A549 (cell line): ENCODE measurements around the gene DCHS2. TPM values are rescaled to one million over a fixed set of nuclear protein-coding genes. Genes with fewer than 3 reads are reported as not detected.

Experiments
- ATAC-seq, 2 experiments: fragments of 200-7000 bp in 1 of 2; fragments of >200 bp in 1 of 2; cut with Nextera tagmentation in 1 of 2; cut with Tn5 transposase in 1 of 2; 3 replicates each; pipeline versions ENCODE4 v1.8.0 to v1.9.1; 2018 to 2020; ENCODE audit warnings: mild to moderate bottlenecking in 1 of 2, moderate library complexity in 1 of 2
- CTCF ChIA-PET: fragments of 300-600 bp; sonication (Branson Sonifier 250); formaldehyde crosslinking; extraction: SDS; loops from one replicate; lab custom pipeline; 2021; ENCODE audit warnings: antibody characterized with exemption, inconsistent platforms; lab: Yijun Ruan, JAX
- POLR2A ChIA-PET: fragments of 350-600 bp; formaldehyde crosslinking; extraction: SDS; loops from one replicate; lab custom pipeline; 2021; ENCODE audit warnings: antibody characterized with exemption, inconsistent platforms; lab: Yijun Ruan, JAX
- DNase-seq, 2 experiments: peaks; one replicate each; pipeline versions ENCODE4 v3.0.0 to v3.0.0-alpha.2; 2011 to 2016; ENCODE audit warnings: low read depth in 1 of 2, low spot score in 1 of 2
- FAIRE-seq: peaks from 2 replicates; lab custom pipeline; 2011; peaks lifted over from hg19 to GRCh38; lab: Jason Lieb, UNC
- H3K27ac ChIP-seq, 2 experiments: fragments of >200 bp; sonication (Bioruptor Twin); formaldehyde crosslinking; 3 replicates each; pipeline ENCODE4 v1.5.1; 2016 to 2017
- H3K4me1 ChIP-seq: fragments of >200 bp; sonication (Bioruptor Twin); formaldehyde crosslinking; 3 replicates; pipeline ENCODE4 v1.6.1; 2016
- H3K4me2 ChIP-seq: fragments of >200 bp; sonication (Bioruptor Twin); formaldehyde crosslinking; 3 replicates; pipeline ENCODE4 v1.6.1; 2016
- H3K4me3 ChIP-seq: fragments of >200 bp; sonication (Bioruptor Twin); formaldehyde crosslinking; 3 replicates; pipeline ENCODE4 v1.5.1; 2016
- H3K9me3 ChIP-seq: fragments of >200 bp; sonication (Bioruptor Twin); formaldehyde crosslinking; 3 replicates; pipeline ENCODE4 v1.6.1; 2016
- CBX8 ChIP-seq: fragments of 200-600 bp; sonication (generic); IDR thresholded peaks from 2 replicates; pipeline ENCODE4 v1.6.1; 2016
- CHD4 ChIP-seq: fragments of 200-600 bp; sonication (generic); IDR thresholded peaks from 2 replicates; pipeline ENCODE4 v1.6.1; 2016; ENCODE audit warnings: antibody characterized with exemption, mild to moderate bottlenecking, borderline replicate concordance
- CTCF ChIP-seq: fragments of >200 bp; sonication (Bioruptor Twin); formaldehyde crosslinking; IDR thresholded peaks from 3 replicates; pipeline ENCODE4 v1.5.1; 2016
- EP300 ChIP-seq, 2 experiments: fragments of >200 bp; sonication (Bioruptor Twin); formaldehyde crosslinking; IDR thresholded peaks; 2 replicates in 1 of 2; 3 replicates in 1 of 2; pipeline ENCODE4 v1.6.1; 2016 to 2017
- ESRRA ChIP-seq: fragments of 150-350 bp; IDR thresholded peaks from 2 replicates; pipeline ENCODE4 v1.6.1; 2014; ENCODE audit warnings: mild to moderate bottlenecking, low read length, borderline replicate concordance
- FOXS1 ChIP-seq: fragments of 250-450 bp; sonication (Bioruptor Pico); IDR thresholded peaks from 2 replicates; pipeline ENCODE4 v1.5.0; 2020; ENCODE audit warnings: mild to moderate bottlenecking, moderate library complexity
- HDAC2 ChIP-seq: fragments of 200-600 bp; sonication (generic); IDR thresholded peaks from 2 replicates; pipeline ENCODE4 v1.6.1; 2016
- HEYL ChIP-seq: fragments of 250-450 bp; sonication (Bioruptor Pico); IDR thresholded peaks from 2 replicates; pipeline ENCODE4 v1.8.0; 2021; ENCODE audit warnings: mild to moderate bottlenecking, moderate library complexity
- JUNB ChIP-seq: fragments of >200 bp; sonication (Bioruptor Twin); formaldehyde crosslinking; IDR thresholded peaks from 2 replicates; pipeline ENCODE4 v1.6.1; 2016
- KDM5A ChIP-seq: fragments of 200-600 bp; sonication (generic); IDR thresholded peaks from 2 replicates; pipeline ENCODE4 v1.6.1; 2016; ENCODE audit warnings: antibody characterized with exemption, mild to moderate bottlenecking
- MAZ ChIP-seq: fragments of 150-350 bp; IDR thresholded peaks from 2 replicates; pipeline ENCODE4 v1.6.1; 2014; ENCODE audit warnings: antibody characterized with exemption, low read depth, low read length, borderline replicate concordance
- NFE2L2 ChIP-seq: fragments of 150-350 bp; conservative IDR thresholded peaks from 2 replicates; pipeline ENCODE4 v1.6.1; 2014; ENCODE audit warnings: low read length
- NR3C1 ChIP-seq: fragments of >200 bp; sonication (Bioruptor Twin); formaldehyde crosslinking; IDR thresholded peaks from 3 replicates; pipeline ENCODE4 v1.6.1; 2017
- POLR2A ChIP-seq: IDR thresholded peaks from 2 replicates; pipeline ENCODE4 v1.6.1; 2012; ENCODE audit warnings: mild to moderate bottlenecking, low read length
- RAD21 ChIP-seq, 2 experiments: fragments of >200 bp in 1 of 2; sonication (Bioruptor Twin) in 1 of 2; formaldehyde crosslinking in 1 of 2; IDR thresholded peaks in 1 of 2; conservative IDR thresholded peaks in 1 of 2; 2 replicates in 1 of 2; 3 replicates in 1 of 2; pipeline ENCODE4 v1.6.1; 2012 to 2018; ENCODE audit warnings: inconsistent platforms in 1 of 2
- RCOR1 ChIP-seq: fragments of 150-350 bp; IDR thresholded peaks from 2 replicates; pipeline ENCODE4 v1.6.1; 2014; ENCODE audit warnings: antibody characterized with exemption, low read length, low read depth
- RNF2 ChIP-seq: fragments of 200-600 bp; sonication (generic); IDR thresholded peaks from 2 replicates; pipeline ENCODE4 v1.6.1; 2016; ENCODE audit warnings: low read depth, mild to moderate bottlenecking, antibody characterized with exemption, moderate library complexity, borderline replicate concordance
- SMC3 ChIP-seq: fragments of >200 bp; sonication (Bioruptor Twin); formaldehyde crosslinking; IDR thresholded peaks from 3 replicates; pipeline ENCODE4 v1.6.1; 2018; ENCODE audit warnings: inconsistent platforms
- TFCP2L1 ChIP-seq: fragments of 250-450 bp; sonication (Bioruptor Pico); IDR thresholded peaks from 2 replicates; pipeline ENCODE4 v1.5.0; 2021; ENCODE audit warnings: mild to moderate bottlenecking
- TP53 ChIP-seq: fragments of 250-450 bp; sonication (Bioruptor Pico); IDR thresholded peaks from 2 replicates; pipeline ENCODE4 v1.5.0; 2021; ENCODE audit warnings: mild to moderate bottlenecking, moderate library complexity
- USF2 ChIP-seq: fragments of 450-650 bp; IDR thresholded peaks from 2 replicates; pipeline ENCODE4 v1.6.1; 2014; ENCODE audit warnings: antibody characterized with exemption
- ZC3H11A ChIP-seq: fragments of 450-650 bp; IDR thresholded peaks from 2 replicates; pipeline ENCODE4 v1.6.1; 2014; ENCODE audit warnings: antibody characterized with exemption, mild to moderate bottlenecking
- ZNF302 ChIP-seq: fragments of 250-450 bp; sonication (Bioruptor Pico); IDR thresholded peaks from 2 replicates; pipeline ENCODE4 v1.9.0; 2021; ENCODE audit warnings: inconsistent platforms, mild to moderate bottlenecking, moderate library complexity
- ZSCAN20 ChIP-seq: fragments of 250-450 bp; sonication (Bioruptor Pico); IDR thresholded peaks from 2 replicates; pipeline ENCODE4 v1.8.0; 2022; ENCODE audit warnings: mild to moderate bottlenecking, moderate library complexity
- WGBS: methylation state at CpG from one replicate; pipeline ENCODE4 v1.1.6; 2017; ENCODE audit errors: missing lambda C conversion rate; 5-methylcytosine and 5-hydroxymethylcytosine counted together
- polyA plus RNA-seq, 4 experiments: library from polyadenylated mRNA; depleted of rRNA in 3 of 4; stranded (reverse); fragments of >200 nt; fragmentation: RNase III in 1 of 4; extraction: RNeasy Plus Mini Kit Qiagen cat#74134 plus additional on column Dnase treatment in 1 of 4; gene quantifications; 2 replicates in 3 of 4; 3 replicates in 1 of 4; pipeline ENCODE4 v1.2.3, GENCODE V29; 2011 to 2017
- TF ChIP-seq, protein P1 (sequence below): IDR thresholded peaks from 2 replicates; pipeline ENCODE4 v1.6.1; 2012
- TF ChIP-seq, protein P2 (sequence below): fragments of 150-350 bp; IDR thresholded peaks from 2 replicates; pipeline ENCODE4 v1.6.1; 2014; ENCODE audit warnings: low read depth, mild to moderate bottlenecking, low read length

The DCHS2 gene
- polyA plus RNA-seq, 2 of the 4 experiments (the other 2 are of a cell fraction) = 0.06 TPM; not detected in 1

DNA sequence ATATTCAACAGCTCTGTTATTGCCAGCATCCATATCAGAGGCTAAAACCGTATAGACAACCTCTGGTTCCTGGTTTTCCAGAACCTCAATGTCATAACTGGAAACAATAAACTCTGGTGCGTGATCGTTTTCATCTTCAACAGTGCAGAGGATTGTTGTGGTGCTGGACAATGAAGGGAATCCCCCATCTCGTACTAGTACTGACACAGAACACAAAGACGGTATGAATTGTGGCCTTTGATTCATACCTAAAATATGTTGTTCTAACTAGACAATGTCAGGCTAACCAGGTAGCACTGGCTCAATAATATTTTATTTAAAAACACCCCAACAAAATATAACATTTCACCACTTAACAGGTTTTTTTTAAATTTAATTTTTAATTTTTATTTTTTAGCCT lies 186.9 kb downstream of the DCHS2 start:
- Histone ChIP-seq H3K27ac (no peak overlapping the region), H3K4me2 (no peak overlapping the region), H3K4me3 (no peak overlapping the region), H3K4me1 (no peaks in the 10 kb centered on the region), H3K9me3 (no peaks in the 10 kb centered on the region)
- ChIA-PET CTCF (no interaction called here), POLR2A (no interaction called here)
- no peak for ATAC-seq
- no peak for DNase-seq
- no peak for FAIRE-seq
- TF ChIP-seq CBX8 (no peak), CHD4 (no peak), NR3C1 (no peak), EP300 (IDR thresholded peaks at IDR 0.05) (no peak), ZC3H11A (no peak)
- TF ChIP-seq, protein P1, sequence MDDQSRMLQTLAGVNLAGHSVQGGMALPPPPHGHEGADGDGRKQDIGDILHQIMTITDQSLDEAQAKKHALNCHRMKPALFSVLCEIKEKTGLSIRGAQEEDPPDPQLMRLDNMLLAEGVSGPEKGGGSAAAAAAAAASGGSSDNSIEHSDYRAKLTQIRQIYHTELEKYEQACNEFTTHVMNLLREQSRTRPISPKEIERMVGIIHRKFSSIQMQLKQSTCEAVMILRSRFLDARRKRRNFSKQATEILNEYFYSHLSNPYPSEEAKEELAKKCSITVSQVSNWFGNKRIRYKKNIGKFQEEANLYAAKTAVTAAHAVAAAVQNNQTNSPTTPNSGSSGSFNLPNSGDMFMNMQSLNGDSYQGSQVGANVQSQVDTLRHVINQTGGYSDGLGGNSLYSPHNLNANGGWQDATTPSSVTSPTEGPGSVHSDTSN = no peak
- 36% methylated on average over 5 of the region's 5 CpGs for WGBS

GRCh38 chr4:154294652-154295350 lies 196.8 kb downstream of the DCHS2 start:
- no peak for TF ChIP-seq RCOR1
- TF ChIP-seq HDAC2 = no peak
- no peak for TF ChIP-seq USF2
- TF ChIP-seq CTCF = no peak
- TF ChIP-seq RNF2 = no peak
- TF ChIP-seq ESRRA = no peak
- Histone ChIP-seq H3K9me3 (no peaks in the 10 kb centered on the region), H3K4me1 (no peaks in the 10 kb centered on the region), H3K27ac (no peak overlapping the region), H3K4me2 (no peak overlapping the region), H3K4me3 (no peak overlapping the region)
- ChIA-PET POLR2A (no interaction called here), CTCF (no interaction called here)
- ATAC-seq (no peak), DNase-seq (no peak), FAIRE-seq (no peak)
- 18% methylated on average over 4 of the region's 4 CpGs for WGBS

- no peak for FAIRE-seq
- no peak overlapping the region for H3K4me3 ChIP-seq
- TF ChIP-seq NFE2L2 (no peak), FOXS1 (no peak), RNF2 (no peak), KDM5A (no peak), MAZ (no peak), RAD21 (conservative IDR thresholded peaks at IDR 0.05 in 1 of 2, IDR thresholded peaks at IDR 0.05 in 1 of 2) (no peak), TP53 (no peak), TFCP2L1 (CRISPR knock-in tag) (no peak), SMC3 (no peak), POLR2A (no peak), ZNF302 (no peak), JUNB (no peak), ZSCAN20 (CRISPR knock-in tag) (no peak), USF2 (no peak), RCOR1 (no peak), HEYL (no peak), EP300 (IDR thresholded peaks at IDR 0.05) (no peak)
- TF ChIP-seq, protein P2, sequence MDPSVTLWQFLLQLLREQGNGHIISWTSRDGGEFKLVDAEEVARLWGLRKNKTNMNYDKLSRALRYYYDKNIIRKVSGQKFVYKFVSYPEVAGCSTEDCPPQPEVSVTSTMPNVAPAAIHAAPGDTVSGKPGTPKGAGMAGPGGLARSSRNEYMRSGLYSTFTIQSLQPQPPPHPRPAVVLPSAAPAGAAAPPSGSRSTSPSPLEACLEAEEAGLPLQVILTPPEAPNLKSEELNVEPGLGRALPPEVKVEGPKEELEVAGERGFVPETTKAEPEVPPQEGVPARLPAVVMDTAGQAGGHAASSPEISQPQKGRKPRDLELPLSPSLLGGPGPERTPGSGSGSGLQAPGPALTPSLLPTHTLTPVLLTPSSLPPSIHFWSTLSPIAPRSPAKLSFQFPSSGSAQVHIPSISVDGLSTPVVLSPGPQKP = no peak
- TF ChIP-seq, all 56 proteins: peak for 0
- ATAC-seq (no peak), DNase-seq (no peak)
- Histone ChIP-seq H3K4me1 (no peaks in the 10 kb centered on the region), H3K27ac (no peak overlapping the region), H3K4me2 (no peak overlapping the region), H3K9me3 (no peaks in the 10 kb centered on the region)
- POLR2A ChIA-PET = no interaction called here
- WGBS = 39% methylated on average over 9 of the region's 9 CpGs
- CTCF ChIA-PET = no interaction called here
Observed at GRCh38 chr4:154293427-154293826, 198.2 kb downstream of the DCHS2 start.
